Progenitor cell of endocrine pancreas (in vitro differentiated cells): Measurements from ENCODE around the gene SPCS3. TPM values are rescaled to one million over a fixed set of nuclear protein-coding genes. Genes with fewer than 3 reads are reported as not detected.
"Not testable (repeated sequence)": the region's sequence is repeated elsewhere in the genome, so short reads cannot be mapped to it uniquely, and the experiment has no call there.

Experiments
- DNase-seq: peaks from one replicate; pipeline ENCODE4 v3.0.0; 2021; ENCODE audit warnings: low spot score; ENCODE audit not compliant: unreplicated experiment
- H3K27ac Mint-ChIP-seq: 2 replicates; pipeline ENCODE4 v1.8.0; 2021; ENCODE audit warnings: mild to moderate bottlenecking, moderate library complexity, mixed read lengths
- H3K27me3 Mint-ChIP-seq: 2 replicates; pipeline ENCODE4 v1.8.0; 2021; ENCODE audit warnings: mixed read lengths
- H3K36me3 Mint-ChIP-seq: 2 replicates; pipeline ENCODE4 v1.8.0; 2022; ENCODE audit warnings: mixed read lengths; ENCODE audit not compliant: insufficient read depth
- H3K4me1 Mint-ChIP-seq: 2 replicates; pipeline ENCODE4 v1.8.0; 2021; ENCODE audit warnings: low read depth, mixed read lengths
- H3K4me3 Mint-ChIP-seq: 2 replicates; pipeline ENCODE4 v1.8.0; 2021; ENCODE audit warnings: low read depth, mild to moderate bottlenecking, moderate library complexity, mixed read lengths
- H3K9me3 Mint-ChIP-seq: 2 replicates; pipeline ENCODE4 v1.8.0; 2021; ENCODE audit warnings: low read depth, mixed read lengths
- total RNA-seq: library from RNA; stranded (reverse); gene quantifications from 2 replicates; pipeline ENCODE4 v1.2.1, GENCODE V29; 2021
- TF ChIP-seq, protein P1 (sequence below): fragments of 200-600 bp; sonication (generic); IDR thresholded peaks from one replicate; pipeline ENCODE4 v1.5.0; 2021; ENCODE audit warnings: antibody characterized with exemption, mild to moderate bottlenecking; ENCODE audit not compliant: unreplicated experiment

SPCS3 gene
- total RNA-seq, 1 donor from 2014 or later, result 118 TPM

DNA sequence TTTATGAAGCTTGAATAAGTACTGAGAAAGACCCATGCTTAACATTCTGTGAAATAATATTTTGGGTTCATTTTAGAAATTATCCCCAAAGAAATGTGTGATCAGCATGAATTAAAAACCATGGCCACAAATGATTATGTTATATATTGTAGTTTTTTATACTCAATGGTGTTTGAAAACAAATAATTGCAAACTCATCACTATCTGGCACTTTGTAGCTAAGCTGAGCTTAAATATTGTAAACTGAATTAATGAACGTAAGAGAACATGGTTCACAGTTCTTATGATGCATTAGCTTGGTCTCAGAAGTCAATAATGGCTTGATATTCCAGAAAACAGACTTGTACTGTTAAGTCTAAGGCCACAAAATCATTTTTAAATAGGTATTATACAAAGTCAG, 26.1 kb upstream of the SPCS3 start:
- Mint-ChIP-seq H3K4me3 (no peak overlapping the region), H3K36me3 (no peaks in the 10 kb centered on the region), H3K27ac (no peak overlapping the region), H3K4me1 (no peaks in the 10 kb centered on the region), H3K27me3 (no peaks in the 10 kb centered on the region), H3K9me3 (no peaks in the 10 kb centered on the region)
- DNase-seq, result no peak
- TF ChIP-seq, protein P1, sequence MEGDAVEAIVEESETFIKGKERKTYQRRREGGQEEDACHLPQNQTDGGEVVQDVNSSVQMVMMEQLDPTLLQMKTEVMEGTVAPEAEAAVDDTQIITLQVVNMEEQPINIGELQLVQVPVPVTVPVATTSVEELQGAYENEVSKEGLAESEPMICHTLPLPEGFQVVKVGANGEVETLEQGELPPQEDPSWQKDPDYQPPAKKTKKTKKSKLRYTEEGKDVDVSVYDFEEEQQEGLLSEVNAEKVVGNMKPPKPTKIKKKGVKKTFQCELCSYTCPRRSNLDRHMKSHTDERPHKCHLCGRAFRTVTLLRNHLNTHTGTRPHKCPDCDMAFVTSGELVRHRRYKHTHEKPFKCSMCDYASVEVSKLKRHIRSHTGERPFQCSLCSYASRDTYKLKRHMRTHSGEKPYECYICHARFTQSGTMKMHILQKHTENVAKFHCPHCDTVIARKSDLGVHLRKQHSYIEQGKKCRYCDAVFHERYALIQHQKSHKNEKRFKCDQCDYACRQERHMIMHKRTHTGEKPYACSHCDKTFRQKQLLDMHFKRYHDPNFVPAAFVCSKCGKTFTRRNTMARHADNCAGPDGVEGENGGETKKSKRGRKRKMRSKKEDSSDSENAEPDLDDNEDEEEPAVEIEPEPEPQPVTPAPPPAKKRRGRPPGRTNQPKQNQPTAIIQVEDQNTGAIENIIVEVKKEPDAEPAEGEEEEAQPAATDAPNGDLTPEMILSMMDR, result no peak

DNA sequence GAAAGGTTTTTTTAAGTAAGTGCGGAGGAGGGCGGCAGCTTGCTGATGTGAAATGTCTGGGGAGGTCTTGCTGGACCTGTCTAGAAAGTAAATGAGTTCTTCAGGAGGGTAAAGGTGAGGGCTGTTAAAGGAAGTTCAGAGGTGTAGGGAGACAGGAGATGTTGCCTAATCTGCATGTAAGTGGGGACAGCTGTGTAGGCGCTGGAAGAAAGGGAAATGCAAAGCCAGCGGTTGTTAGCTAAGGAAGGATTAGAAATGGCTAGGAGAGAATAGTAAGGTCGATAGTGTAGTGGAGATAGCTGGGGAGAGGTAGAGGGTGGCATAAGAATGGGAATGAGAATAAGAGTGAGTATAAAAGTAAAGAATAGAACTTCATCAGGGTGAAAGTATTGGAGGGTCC, 23.9 kb upstream of the SPCS3 start:
- H3K4me3 Mint-ChIP-seq, H3K27ac Mint-ChIP-seq, DNase-seq, H3K36me3 Mint-ChIP-seq, H3K27me3 Mint-ChIP-seq, H3K9me3 Mint-ChIP-seq, H3K4me1 Mint-ChIP-seq: not testable (repeated sequence)

DNA sequence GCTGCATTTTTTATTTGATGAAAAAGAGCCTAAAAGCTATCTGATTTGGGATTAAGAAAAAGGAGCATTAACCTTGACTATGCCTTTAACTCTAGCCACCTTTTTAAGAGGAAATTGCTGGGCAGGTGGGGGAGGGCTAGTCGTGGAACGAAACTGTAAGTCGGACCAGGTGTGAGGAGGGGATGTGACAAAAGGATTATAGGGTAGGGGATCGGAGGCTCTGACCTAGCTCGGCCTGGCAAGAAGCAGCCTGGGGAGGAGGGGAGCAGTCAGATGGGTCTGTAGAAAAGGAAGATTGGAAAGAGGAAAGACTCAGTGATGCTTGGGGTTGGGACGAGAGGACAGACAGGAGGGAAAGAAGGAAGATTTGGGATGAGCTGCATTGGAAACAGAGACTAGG, 21.1 kb upstream of the SPCS3 start:
- Mint-ChIP-seq H3K36me3 (no peaks in the 10 kb centered on the region), H3K4me3 (no peak overlapping the region), H3K4me1 (no peaks in the 10 kb centered on the region), H3K9me3 (no peaks in the 10 kb centered on the region), H3K27ac (no peak overlapping the region), H3K27me3 (no peaks in the 10 kb centered on the region)
- TF ChIP-seq, protein P1, result no peak
- DNase-seq, result no peak

DNA sequence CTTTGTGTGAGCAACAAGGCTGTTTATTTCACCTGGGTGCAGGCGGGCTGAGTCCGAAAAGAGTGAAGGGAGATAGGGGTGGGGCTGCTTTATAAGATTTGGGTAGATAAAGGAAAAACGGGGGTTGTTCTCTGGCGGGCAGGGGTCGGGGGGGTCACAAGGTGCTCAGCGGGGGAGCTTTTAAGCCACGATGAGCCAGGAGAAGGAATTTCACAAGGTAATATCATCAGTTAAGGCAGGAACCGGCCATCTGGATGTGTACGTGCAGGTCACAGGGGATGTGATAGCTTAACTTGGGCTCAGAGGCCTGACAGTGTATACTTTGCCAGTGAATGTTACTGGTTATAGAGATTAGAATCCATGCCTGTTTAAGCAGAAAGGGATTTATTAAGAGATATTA, 19.7 kb upstream of the SPCS3 start:
- H3K9me3 Mint-ChIP-seq, result no peaks in the 10 kb centered on the region
- H3K27ac Mint-ChIP-seq, result no peak overlapping the region

DNA sequence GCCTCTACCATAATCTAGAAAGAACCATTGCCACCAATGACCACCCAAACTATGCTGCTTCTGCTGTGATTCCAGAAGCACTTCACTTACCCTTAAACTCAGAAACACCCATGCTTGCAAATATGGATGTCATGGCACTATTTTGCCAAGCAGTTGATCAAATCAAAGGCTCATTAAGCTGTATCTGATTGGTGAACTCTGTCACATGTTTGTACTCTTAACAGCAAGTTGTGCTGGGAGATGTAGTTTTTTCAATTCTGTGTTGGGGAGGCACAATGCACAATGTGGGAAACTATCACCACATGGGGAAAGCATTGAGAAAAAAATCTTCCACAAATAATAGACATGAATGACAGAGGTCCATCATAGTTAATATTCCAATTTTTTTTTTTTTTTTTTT, 19.2 kb upstream of the SPCS3 start:
- Mint-ChIP-seq H3K4me1 (no peaks in the 10 kb centered on the region), H3K27me3 (no peaks in the 10 kb centered on the region), H3K4me3 (no peak overlapping the region), H3K9me3 (no peaks in the 10 kb centered on the region), H3K27ac (no peak overlapping the region), H3K36me3 (no peaks in the 10 kb centered on the region)
- DNase-seq, result no peak
- TF ChIP-seq, protein P1, result no peak

More for the DNA sequence above, 19.7 kb upstream of the SPCS3 start:
- Mint-ChIP-seq H3K27me3 (no peaks in the 10 kb centered on the region), H3K36me3 (no peaks in the 10 kb centered on the region), H3K4me3 (no peak overlapping the region), H3K4me1 (no peaks in the 10 kb centered on the region)
- TF ChIP-seq, protein P1, result no peak
- DNase-seq, result no peak

DNA sequence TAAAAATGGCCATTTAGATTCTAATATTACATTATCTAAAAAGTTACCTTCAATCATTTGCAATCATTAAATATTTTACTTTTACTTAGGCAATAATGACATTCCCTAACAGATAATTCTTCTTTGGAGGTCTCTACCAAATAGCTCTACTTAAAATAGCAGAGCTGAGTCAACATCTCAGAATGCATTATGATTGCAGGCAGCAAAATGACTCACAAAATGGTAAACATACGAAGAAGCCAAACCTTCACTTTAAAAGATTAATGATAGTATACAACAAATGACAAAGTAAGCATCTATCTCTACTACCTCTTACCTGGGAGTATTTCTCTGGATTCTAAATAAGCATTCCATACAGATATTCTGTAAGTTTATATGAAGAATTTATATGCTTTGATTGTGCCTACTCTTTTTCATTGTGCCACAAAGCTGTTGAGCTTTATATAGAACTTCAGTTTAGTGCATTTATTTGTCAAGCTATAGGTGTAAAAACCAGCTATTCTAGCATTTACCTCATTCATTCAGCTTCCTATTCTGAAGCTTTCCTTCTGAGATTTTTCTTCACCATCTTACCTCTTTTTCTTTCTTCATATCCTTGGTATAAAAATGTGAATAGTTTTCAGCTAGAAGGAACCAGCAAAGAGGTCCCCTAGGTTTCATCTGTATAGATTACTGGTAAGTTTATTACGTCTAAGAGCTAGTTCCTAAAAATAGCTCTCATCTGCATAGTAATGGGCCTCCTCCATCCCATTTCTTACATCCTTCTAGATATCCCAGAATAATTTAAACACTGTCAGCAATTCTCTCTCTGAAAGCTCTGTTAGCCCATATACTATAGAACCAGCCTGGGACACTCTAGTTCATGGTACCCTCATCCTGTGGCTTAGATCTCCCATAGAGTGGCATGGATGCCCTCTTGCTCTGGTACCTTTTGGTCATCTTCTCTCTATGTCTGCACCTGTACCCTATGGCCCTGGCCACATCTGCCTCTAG, 17.2 kb upstream of the SPCS3 start:
- no peaks in the 10 kb centered on the region for H3K9me3 Mint-ChIP-seq
- no peaks in the 10 kb centered on the region for H3K27me3 Mint-ChIP-seq
- no peaks in the 10 kb centered on the region for H3K36me3 Mint-ChIP-seq
- H3K27ac Mint-ChIP-seq, result no peak overlapping the region
- TF ChIP-seq, protein P1, result no peak
- H3K4me1 Mint-ChIP-seq, result no peaks in the 10 kb centered on the region
- no peak for DNase-seq
- no peak overlapping the region for H3K4me3 Mint-ChIP-seq
